Motor neuron (in vitro differentiated cells): ENCODE data around the gene ADAM33. TPM values are rescaled to one million over a fixed set of nuclear protein-coding genes. Genes with fewer than 3 reads are reported as not detected.

Source experiments
- ATAC-seq, 8 experiments: fragments of 200-7000 bp; cut with Tn5 transposase; replicated peaks in 6 of 8; 2 replicates each; pipeline ENCODE4 v1.8.0; 2021; ENCODE audit warnings: mild to moderate bottlenecking in 8 of 8, moderate library complexity in 8 of 8
- H3K27ac ChIP-seq, 2 donors: fragments of 250-450 bp; sonication (Bioruptor Pico); 2 replicates each; pipeline ENCODE4 v1.9.0; 2021; ENCODE audit warnings: antibody characterized with exemption in 2 of 2, mild to moderate bottlenecking in 2 of 2, moderate library complexity in 1 of 2
- H3K4me1 ChIP-seq, 2 donors: fragments of 250-450 bp; sonication (Bioruptor Pico); replicated peaks in 1 of 2; 2 replicates each; pipeline ENCODE4 v1.6.1; 2021; ENCODE audit warnings: antibody characterized with exemption in 2 of 2, mild to moderate bottlenecking in 2 of 2, moderate library complexity in 1 of 2
- H3K4me3 ChIP-seq, 5 donors: fragments of 250-450 bp; sonication (Bioruptor Pico); 2 replicates each; pipeline ENCODE4 v1.9.0; 2021; ENCODE audit warnings: antibody characterized with exemption in 5 of 5, mild to moderate bottlenecking in 5 of 5, moderate library complexity in 4 of 5
- WGBS, 10 experiments: fragments of 450-650 bp; shearing (Covaris generic); methylation state at CpG; one replicate each; pipeline ENCODE4 v1.0.0; 2022; 5-methylcytosine and 5-hydroxymethylcytosine counted together
- in situ Hi-C, 9 experiments: fragments of 400-800 bp; cut with MboI; loops; one replicate each; pipeline ENCODE4 v1.15.0; 2021; ENCODE audit warnings: low sequenced_read_pairs in 9 of 9, low pct_unique_long_range_greater_than_20kb in 2 of 9; ENCODE audit not compliant: unreplicated experiment in 9 of 9
- total RNA-seq, 8 experiments: library from RNA; unstranded; fragments of 300-600 nt; gene quantifications; 2 replicates each; pipeline versions ENCODE4 v1.2.3 to v1.2.4, GENCODE V29; 2022

Gene ADAM33
- total RNA-seq, 8 experiments from 2014 or later: 0.17 to 62.3 (median 1.2) TPM; not detected in 1

DNA sequence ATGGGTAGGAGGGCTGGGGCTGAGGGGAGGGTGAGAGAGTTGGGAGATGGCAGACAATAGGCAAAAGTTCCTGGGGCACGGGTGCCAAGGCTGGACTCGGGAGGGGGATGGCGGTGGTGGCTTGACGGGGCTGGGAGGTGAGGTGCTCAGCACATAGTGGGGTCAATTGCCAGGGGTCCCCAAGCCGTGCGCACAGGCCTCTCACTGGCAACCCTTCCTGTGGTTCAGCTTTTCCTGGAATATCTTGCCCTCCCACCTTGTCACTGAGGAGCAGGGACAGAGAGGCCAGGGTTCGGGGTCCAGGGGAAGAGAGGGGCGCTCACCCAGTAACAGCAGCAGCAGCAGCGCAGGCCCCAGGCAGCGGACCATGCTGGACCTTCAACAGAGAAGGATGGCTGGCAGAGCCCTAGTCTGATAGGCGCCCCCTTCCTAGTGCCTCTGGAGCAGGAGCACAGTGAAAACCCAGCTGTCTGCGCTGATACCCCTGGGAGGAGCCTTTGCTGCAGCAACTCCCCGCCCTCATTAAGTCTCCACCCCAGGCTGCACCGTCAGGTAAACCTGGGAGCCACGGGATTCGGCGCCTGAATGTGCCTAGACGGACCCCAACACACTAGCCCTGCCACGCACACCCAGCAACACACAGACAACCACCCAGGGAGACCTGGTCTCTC is 18.6 kb downstream of the ADAM33 start, which contains the start of gene GFRA4:
Gene GFRA4, minus strand, starts transcription at position 369 of the 671 bp plus-strand sequence. Its CDS starts 0 bp downstream, at position 369.
- Histone ChIP-seq H3K4me3 (no peak within 1 kb of the TSS), H3K27ac (no peak within 1 kb of the TSS), H3K4me1 (peaks cover 11 to 12% of the 10 kb centered on the region in 2 donors)
- no peak for ATAC-seq
- WGBS, 10 experiments: 48 to 90% (median 63%) methylated on average over 1 to 9 of the region's 19 CpGs; no CpG with 5 or more reads in 5 of the 10 experiments
- in situ Hi-C loops: no loop called here

DNA sequence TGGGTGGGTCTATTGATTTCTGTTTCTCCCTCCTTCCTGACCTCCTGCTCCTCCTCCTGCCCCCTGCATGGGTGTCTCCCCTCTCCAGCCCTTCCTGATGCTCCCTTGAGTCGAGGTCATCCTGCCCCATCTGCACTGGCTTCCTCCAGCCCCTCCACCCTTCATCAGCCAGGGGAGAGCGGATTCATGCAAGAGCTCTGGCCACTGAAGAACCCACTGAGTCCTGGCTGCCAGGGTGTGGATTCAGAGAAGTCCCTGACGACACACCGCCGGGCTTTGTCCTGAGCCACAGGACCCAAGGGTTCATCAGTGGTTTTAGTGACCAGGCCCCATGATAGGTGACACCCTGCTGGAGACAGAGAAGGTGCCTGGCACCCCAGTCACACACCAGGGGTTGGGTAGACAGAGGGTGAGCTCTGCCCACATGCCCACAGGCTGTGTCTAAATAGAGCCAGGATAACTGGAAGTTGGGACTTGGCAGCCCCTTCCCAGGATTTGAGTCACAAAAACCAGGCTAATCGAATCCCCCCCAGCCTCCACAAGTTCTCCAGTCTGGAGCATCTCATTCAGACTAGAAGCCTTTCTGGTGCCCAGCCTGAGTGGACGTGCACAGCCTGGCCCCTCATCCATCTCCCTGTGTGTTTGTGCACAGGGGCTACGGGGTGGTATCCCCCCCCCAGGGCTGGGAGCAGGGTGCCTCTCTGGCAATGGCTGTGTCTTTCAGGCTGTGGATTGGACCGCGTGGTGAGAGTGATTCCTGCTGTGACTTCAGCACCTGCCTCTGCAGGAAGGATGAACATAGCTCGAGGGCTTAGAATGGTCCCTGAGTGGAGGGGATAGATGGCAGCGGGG is 19.8 kb downstream of the ADAM33 start:
- in situ Hi-C loops: no loop called here
- H3K27ac ChIP-seq: no peak overlapping the region
- no peak for ATAC-seq
- H3K4me1 ChIP-seq: peaks cover 11 to 12% of the 10 kb centered on the region in 2 donors
- 20 to 45% (median 40%) methylated on average over 1 to 3 of the region's 12 CpGs; no CpG with 5 or more reads in 6 of the 10 experiments for WGBS, 10 experiments
- H3K4me3 ChIP-seq: no peak overlapping the region

DNA sequence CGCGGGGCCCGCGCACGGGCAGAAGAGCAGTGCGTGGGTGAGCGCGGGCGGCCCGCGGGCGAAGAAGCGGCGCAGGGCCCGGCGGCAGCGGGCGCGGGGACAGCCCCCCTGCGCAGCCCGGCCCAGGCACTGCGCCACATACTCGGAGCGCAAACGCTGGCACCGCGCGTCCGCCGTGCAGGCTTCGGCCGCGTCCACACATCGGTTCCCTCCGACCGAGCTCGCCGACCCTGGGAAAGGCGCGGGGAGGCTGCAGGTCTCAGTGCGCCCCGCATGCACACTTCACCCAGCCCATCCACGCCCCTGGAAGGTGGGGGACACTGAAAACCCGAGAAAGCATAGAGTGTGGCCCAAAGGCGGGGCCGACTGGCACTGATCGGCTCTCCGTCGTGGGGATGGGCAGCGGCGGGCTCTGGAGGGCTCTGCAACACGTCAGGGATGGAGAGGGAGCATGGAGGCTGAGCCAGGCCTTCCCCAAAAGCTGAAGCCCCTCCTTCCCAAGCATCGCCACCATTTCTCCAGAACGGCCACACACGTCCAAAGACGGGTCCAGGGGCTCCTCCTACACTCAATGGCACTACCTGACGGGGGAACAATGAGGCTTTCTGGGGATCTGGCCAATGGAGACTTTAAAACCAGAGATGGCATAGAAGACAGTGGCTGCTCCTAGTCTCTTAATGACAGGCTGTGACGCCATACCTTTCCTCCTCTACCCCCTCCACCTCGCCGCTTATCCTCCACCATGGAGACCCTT is 20.6 kb downstream of the ADAM33 start:
- 0 to 100% (median 51%) methylated on average over 1 to 9 of the region's 60 CpGs; no CpG with 5 or more reads in 6 of the 10 experiments for WGBS, 10 experiments
- in situ Hi-C loops: no loop called here
- Histone ChIP-seq H3K4me1 (peaks cover 11 to 12% of the 10 kb centered on the region in 2 donors), H3K4me3 (peak overlapping the region in 2 of 5 donors; percentile 16 to 21), H3K27ac (no peak overlapping the region)
- peak in 7 of 8 experiments; percentile 15 to 37 (median 19) for ATAC-seq

DNA sequence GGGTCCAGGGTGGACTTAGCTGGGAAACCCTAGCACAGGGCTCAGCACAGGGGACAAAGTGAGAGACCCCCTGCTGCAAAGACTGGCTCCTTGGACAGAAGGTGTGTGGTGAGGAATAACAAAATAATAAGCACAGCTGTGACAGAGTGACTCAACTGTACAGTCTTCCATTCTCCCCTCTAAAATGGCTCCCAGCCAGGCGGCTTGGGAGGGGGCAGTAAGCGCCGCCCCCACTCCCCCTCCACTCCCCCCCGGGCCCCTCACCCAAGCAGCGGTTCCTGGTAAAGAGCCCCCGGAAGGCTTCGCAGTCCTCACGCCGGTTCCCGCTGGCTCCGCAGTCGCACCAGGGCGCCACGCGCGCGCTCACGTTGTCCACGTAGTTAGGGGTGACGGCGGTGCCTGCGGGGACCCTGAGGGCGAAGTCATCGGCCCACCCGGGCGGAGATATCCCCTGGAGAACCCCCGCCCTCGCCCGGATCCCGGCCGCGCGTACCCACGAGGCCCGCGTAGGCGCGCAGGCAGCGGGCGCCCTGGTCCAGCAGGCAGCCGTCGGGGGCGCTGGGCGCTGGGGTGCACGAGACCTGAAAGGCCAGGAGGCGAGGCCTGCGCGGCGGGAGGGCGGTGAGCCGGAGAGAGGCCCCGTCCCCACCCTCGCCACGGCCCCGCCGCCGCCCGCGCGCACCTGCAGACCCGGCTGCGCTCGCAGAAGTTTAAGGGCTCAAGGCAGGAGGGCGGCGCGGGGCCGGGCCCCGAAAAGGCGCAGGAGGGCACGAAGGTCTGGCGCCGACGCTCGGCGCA is 21.3 kb downstream of the ADAM33 start:
- ATAC-seq: peak in 7 of 8 experiments; percentile 20 to 66 (median 58)
- peak overlapping the region in 2 of 5 donors; percentile 16 to 21 for H3K4me3 ChIP-seq
- H3K4me1 ChIP-seq: peaks cover 11 to 12% of the 10 kb centered on the region in 2 donors
- in situ Hi-C loops: no loop called here
- WGBS, 10 experiments: 2% methylated on average over 9 of the region's 75 CpGs; no CpG with 5 or more reads in 9 of the 10 experiments
- H3K27ac ChIP-seq: no peak overlapping the region

DNA sequence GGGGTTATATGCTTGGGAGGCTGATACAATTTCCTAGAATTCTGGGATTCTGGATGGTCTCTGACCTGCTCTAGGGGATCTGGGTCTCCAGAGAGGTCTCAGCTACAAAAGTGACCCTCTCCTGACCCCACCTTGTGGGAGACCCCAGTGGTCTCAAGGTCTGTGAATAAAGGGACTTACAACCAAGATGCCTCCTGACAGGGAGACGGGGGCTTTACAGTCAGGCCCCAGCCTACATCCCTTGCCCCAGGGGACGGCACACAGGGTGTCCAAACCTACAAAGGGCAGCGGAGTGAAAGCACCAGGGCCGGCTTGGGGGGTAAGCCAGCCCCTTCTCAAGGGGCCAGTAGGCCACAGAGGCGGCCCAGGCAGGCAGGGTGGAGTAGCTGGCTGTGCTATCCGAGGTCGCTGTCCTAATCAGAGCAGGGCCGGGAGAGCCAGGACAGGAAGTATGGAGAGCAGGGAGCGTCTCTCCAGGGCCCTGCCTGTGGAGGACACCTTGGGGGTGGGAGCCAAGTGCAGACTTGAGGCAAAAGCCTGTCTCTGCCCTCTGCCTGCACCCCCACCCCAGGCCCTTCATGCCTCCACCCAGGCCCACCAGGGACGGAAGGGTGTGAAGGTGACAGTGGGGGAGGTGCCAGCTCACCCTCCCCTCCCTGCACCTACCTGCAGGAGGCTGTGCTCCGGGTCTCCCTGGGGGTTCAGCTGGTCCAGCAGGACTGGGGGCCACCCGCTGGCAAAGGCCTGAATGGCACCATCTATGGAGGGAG is 22.1 kb downstream of the ADAM33 start:
- 20 to 100% (median 65%) methylated on average over 1 to 11 of the region's 12 CpGs; no CpG with 5 or more reads in 6 of the 10 experiments for WGBS, 10 experiments
- Histone ChIP-seq H3K4me1 (peaks cover 11 to 12% of the 10 kb centered on the region in 2 donors), H3K4me3 (no peak overlapping the region), H3K27ac (no peak overlapping the region)
- peak in 3 of 8 experiments; percentile 2 to 23 (median 3) for ATAC-seq
- in situ Hi-C loops: no loop called here

DNA sequence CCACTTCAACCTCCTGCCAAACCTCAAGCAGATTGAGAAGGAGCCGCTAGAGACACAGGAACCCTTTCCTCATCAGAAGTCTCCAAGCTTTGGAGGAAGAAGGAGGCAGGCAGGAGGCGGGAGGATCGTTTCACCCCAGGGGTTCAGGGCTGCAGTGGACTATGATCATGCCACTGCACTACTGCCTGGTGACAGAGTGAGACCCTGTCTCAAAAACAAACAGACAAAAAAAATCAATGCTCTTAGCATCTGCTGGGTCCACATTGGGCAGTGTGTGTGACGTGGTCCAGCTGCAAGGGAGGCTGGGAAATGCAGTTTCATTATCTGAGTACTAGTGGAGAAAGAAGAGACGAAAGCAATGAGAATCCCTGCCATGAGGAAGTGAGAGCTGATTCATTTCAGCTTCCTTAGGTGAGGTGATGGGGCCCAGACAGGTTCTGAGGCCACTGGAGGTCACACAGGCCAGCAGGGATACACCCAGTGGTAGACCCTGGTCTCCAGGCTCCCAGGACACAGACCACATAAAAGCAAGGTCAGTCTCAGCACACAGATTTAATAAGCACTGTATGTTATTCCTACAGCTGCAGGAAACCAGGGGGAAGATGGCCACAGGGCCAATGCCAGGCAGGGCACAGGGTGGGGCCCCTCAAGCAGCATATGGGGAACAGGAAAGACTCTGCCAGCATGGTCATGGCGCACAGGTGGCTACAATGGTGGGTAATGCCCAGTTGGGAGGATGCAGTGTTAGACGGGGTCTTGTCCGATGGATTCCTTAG is 22.9 kb downstream of the ADAM33 start:
- Histone ChIP-seq H3K27ac (peak overlapping the region in 1 of 2 donors; percentile 47), H3K4me1 (peaks cover 11 to 12% of the 10 kb centered on the region in 2 donors), H3K4me3 (no peak overlapping the region)
- WGBS, 10 experiments: 43 to 76% (median 68%) methylated on average over 2 to 5 of the region's 8 CpGs; no CpG with 5 or more reads in 6 of the 10 experiments
- peak in 5 of 8 experiments; percentile 65 to 75 (median 67) for ATAC-seq
- in situ Hi-C loops: no loop called here

DNA sequence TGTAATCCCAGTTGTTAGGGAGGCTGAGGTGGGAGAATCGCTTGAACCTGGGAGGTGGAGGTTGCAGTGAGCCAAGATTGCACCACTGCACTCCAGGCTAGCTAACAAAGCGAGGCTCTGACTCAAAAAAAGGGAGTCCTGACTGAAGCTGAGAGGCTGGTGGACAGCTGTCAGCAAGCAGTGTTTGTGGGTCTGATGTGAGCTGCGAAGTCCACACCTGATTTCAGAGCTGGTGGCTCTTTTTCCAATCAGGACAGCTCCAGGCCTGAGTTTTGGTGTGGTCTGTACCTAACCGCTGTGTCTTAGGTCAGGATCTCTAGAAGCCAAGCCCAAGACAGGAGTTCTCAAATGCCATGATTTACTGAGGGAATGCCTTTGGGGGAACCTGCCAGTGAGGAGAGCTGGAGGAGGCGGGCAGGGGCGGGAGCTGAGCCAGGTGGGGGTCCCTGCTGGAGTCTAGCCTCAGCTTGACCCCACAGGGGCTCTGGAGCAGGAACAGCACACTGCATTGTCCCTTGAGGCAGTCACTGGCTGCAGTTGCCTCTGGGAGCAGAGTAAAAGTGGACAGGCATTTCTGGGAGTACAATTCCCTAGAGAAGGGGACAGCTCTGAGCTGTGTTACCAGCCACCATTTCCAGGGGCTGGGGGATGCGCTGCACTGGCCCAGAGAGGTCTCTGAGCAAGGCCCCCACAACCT is 23.6 kb downstream of the ADAM33 start:
- Histone ChIP-seq H3K27ac (peak overlapping the region in 1 of 2 donors; percentile 47), H3K4me1 (peaks cover 11 to 12% of the 10 kb centered on the region in 2 donors), H3K4me3 (no peak overlapping the region)
- 60 to 95% (median 88%) methylated on average over 1 to 3 of the region's 7 CpGs; no CpG with 5 or more reads in 6 of the 10 experiments for WGBS, 10 experiments
- ATAC-seq: peak in 4 of 8 experiments; percentile 6 to 20 (median 14)
- in situ Hi-C loops: no loop called here

DNA sequence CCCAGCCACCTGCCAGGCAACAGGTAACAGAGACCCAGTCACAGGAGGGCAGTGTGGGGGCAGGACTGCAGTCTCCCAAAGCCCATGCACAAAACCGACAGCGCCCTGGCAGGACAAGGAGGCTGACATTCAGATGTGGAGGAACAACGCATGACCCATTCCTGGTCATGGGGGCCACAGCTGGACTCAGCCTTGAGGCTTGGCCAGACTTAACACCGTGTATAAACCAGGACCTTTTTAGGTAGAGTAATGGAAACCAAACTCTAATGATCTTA is 26.7 kb downstream of the ADAM33 start:
- no peak overlapping the region for H3K4me3 ChIP-seq
- no peak overlapping the region for H3K27ac ChIP-seq
- in situ Hi-C loops: no loop called here
- 47 to 90% (median 60%) methylated on average over 1 to 2 of the region's 4 CpGs; no CpG with 5 or more reads in 6 of the 10 experiments for WGBS, 10 experiments
- H3K4me1 ChIP-seq: peaks cover 11 to 12% of the 10 kb centered on the region in 2 donors
- no peak for ATAC-seq

DNA sequence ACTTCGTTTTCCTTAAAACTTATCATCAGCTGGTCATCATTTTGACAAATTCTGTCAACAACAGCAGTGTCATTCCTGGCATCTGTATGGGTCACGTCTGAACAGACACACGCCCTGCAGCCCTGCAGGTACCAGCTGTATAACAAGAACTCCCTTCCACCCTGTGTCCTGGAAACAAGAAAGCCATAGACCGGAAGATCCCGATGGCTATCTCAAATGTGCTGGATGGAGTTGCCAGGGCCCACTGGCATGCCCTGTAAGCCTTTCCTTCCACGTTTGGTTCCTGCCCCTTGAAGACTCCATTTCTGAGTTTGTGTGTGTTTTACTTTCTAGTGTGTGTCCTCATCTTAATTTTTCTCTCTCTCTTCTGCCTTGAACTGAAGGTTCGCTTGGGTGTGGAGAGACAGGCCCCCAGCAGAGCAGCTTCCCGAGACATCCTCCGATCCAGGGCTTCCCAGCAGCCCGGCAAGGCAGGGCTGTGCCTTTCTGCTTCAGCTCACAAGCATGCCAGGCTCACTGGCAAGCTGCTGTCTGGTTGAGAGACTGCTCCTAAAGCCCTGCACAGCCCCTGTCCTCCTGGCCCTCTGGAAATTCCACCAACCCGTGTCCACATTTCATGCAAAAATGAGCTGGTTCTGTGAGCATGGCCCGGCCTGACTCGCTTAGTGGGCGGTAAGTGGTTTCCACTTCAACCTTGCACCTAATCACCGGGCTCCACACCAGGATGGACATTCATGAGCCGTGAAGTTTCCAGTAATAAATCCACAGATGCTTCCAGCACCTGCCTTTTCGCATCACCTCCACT is 27.3 kb downstream of the ADAM33 start:
- Histone ChIP-seq H3K4me1 (peaks cover 11 to 12% of the 10 kb centered on the region in 2 donors), H3K27ac (no peak overlapping the region), H3K4me3 (no peak overlapping the region)
- WGBS, 10 experiments: 26 to 90% (median 60%) methylated on average over 2 to 12 of the region's 17 CpGs; no CpG with 5 or more reads in 1 of the 10 experiments
- ATAC-seq: no peak
- in situ Hi-C loops: no loop called here

DNA sequence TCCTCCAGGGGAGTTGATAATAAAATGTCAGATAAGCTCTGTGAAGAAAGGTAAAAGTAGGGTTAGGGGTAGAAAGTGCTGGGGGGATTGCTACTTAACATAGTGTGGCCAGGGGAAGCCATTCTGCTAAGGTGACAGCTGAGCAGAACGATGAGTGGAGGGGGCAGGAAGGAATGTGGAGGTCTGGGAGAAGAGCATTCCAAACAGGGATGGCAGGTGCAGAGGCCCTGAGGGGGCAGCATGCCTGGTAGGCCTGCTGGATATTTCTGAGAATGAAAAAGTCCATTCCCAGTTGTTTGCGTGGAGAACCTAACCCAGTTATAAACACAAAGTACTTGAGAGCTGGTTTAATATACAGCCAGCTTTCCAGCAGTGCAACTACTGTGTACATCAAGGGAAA is 27.9 kb downstream of the ADAM33 start:
- Histone ChIP-seq H3K4me3 (no peak overlapping the region), H3K27ac (no peak overlapping the region), H3K4me1 (peaks cover 8% of the 10 kb centered on the region in 2 donors)
- 0 to 80% (median 73%) methylated on average over 1 to 2 of the region's 2 CpGs; no CpG with 5 or more reads in 5 of the 10 experiments for WGBS, 10 experiments
- no peak for ATAC-seq
- in situ Hi-C loops: no loop called here
